HepG2 (cell line): ENCODE data around the gene TAT. TPM values are rescaled to one million over a fixed set of nuclear protein-coding genes. Genes with fewer than 3 reads are reported as not detected.

Experiments
- BHLHE40 ChIP-seq: IDR thresholded peaks from 2 replicates; pipeline ENCODE4 v1.6.1; 2011; ENCODE audit warnings: low read length, improper control_type of control experiment
- FOXO1 ChIP-seq: sonication (generic); formaldehyde crosslinking; IDR thresholded peaks from 2 replicates; pipeline ENCODE4 v1.4.0; 2020; ENCODE audit warnings: missing genetic modification reagents
- GPBP1L1 ChIP-seq: sonication (generic); formaldehyde crosslinking; IDR thresholded peaks from 2 replicates; pipeline ENCODE4 v1.5.0; 2020; ENCODE audit warnings: mild to moderate bottlenecking, missing genetic modification reagents
- JDP2 ChIP-seq: sonication (generic); formaldehyde crosslinking; IDR thresholded peaks from 2 replicates; pipeline ENCODE4 v1.8.1; 2022; ENCODE audit warnings: missing genetic modification reagents, borderline replicate concordance
- RAD51 ChIP-seq: fragments of 450-650 bp; IDR thresholded peaks from 2 replicates; pipeline ENCODE4 v1.6.1; 2016; ENCODE audit warnings: borderline replicate concordance
- RFX3 ChIP-seq: IDR thresholded peaks from 2 replicates; pipeline ENCODE4 v1.6.1; 2016; ENCODE audit warnings: missing biosample characterization, missing genetic modification reagents
- SAFB2 ChIP-seq: sonication (generic); formaldehyde crosslinking; IDR thresholded peaks from 2 replicates; pipeline ENCODE4 v1.5.1; 2020; ENCODE audit warnings: missing genetic modification reagents, low read depth, mild to moderate bottlenecking, borderline replicate concordance
- SRY ChIP-seq: sonication (generic); formaldehyde crosslinking; IDR thresholded peaks from 2 replicates; pipeline ENCODE4 v1.8.0; 2022; ENCODE audit warnings: mild to moderate bottlenecking, missing genetic modification reagents
- ZBTB34 ChIP-seq: sonication (generic); formaldehyde crosslinking; IDR thresholded peaks from 2 replicates; pipeline ENCODE4 v1.8.0; 2022; ENCODE audit warnings: mild to moderate bottlenecking, missing genetic modification reagents
- ZC3H13 ChIP-seq: sonication (generic); formaldehyde crosslinking; IDR thresholded peaks from 2 replicates; pipeline ENCODE4 v1.8.1; 2023; ENCODE audit warnings: mild to moderate bottlenecking, missing genetic modification reagents, moderate library complexity
- ZNF383 ChIP-seq: sonication (generic); formaldehyde crosslinking; IDR thresholded peaks from 2 replicates; pipeline ENCODE4 v1.4.0; 2020; ENCODE audit warnings: missing genetic modification reagents, mild to moderate bottlenecking, borderline replicate concordance
- ZNF839 ChIP-seq: sonication (generic); formaldehyde crosslinking; IDR thresholded peaks from 2 replicates; pipeline ENCODE4 v1.4.0; 2020; ENCODE audit warnings: missing genetic modification reagents, mild to moderate bottlenecking, borderline replicate concordance
- polyA plus RNA-seq, 8 experiments: library from polyadenylated mRNA; depleted of rRNA in 3 of 8; stranded (reverse) in 7 of 8; unstranded in 1 of 8; fragments of >200 nt; fragmentation: Illumina TruSeq in 4 of 8; extraction: Trizol in 4 of 8; gene quantifications; 2 replicates each; pipeline versions ENCODE4 v1.2.1 to v1.2.3, GENCODE V29; 2011 to 2016; ENCODE audit warnings: low read depth in 4 of 8, missing spikeins in 1 of 8, mixed read lengths in 1 of 8; ENCODE audit not compliant: insufficient read depth in 1 of 8
- total RNA-seq, 5 experiments: library from RNA; depleted of rRNA; stranded (reverse); fragments of >200 nt; fragmentation: Illumina TruSeq; extraction: Trizol; gene quantifications; 2 replicates each; pipeline ENCODE4 v1.2.3, GENCODE V29; 2016; ENCODE audit warnings: low read depth in 1 of 5
- TF ChIP-seq, protein P1 (sequence below), 2 experiments: fragments of 450-650 bp in 1 of 2; sonication (generic) in 1 of 2; formaldehyde crosslinking in 1 of 2; IDR thresholded peaks; 2 replicates each; pipeline versions ENCODE4 v1.6.1 to v1.8.0; 2016 to 2022; ENCODE audit warnings: antibody characterized with exemption in 1 of 2, mild to moderate bottlenecking in 1 of 2, missing genetic modification reagents in 1 of 2

TAT gene
- total and polyA plus RNA-seq, 2 of the 13 experiments (the other 11 are each of a cell fraction or from before 2014, with no cell fraction given), result 1.6 to 5.8 TPM

- TF ChIP-seq GPBP1L1 (CRISPR knock-in tag), result no peak
- TF ChIP-seq RAD51, result no peak
- no peak; the same call in 1 of the 2 replicates for TF ChIP-seq FOXO1 (CRISPR knock-in tag)
- TF ChIP-seq ZNF839 (CRISPR knock-in tag), result no peak; the same call in 1 of the 2 replicates
- TF ChIP-seq ZNF383, result no peak
- TF ChIP-seq, protein P1, sequence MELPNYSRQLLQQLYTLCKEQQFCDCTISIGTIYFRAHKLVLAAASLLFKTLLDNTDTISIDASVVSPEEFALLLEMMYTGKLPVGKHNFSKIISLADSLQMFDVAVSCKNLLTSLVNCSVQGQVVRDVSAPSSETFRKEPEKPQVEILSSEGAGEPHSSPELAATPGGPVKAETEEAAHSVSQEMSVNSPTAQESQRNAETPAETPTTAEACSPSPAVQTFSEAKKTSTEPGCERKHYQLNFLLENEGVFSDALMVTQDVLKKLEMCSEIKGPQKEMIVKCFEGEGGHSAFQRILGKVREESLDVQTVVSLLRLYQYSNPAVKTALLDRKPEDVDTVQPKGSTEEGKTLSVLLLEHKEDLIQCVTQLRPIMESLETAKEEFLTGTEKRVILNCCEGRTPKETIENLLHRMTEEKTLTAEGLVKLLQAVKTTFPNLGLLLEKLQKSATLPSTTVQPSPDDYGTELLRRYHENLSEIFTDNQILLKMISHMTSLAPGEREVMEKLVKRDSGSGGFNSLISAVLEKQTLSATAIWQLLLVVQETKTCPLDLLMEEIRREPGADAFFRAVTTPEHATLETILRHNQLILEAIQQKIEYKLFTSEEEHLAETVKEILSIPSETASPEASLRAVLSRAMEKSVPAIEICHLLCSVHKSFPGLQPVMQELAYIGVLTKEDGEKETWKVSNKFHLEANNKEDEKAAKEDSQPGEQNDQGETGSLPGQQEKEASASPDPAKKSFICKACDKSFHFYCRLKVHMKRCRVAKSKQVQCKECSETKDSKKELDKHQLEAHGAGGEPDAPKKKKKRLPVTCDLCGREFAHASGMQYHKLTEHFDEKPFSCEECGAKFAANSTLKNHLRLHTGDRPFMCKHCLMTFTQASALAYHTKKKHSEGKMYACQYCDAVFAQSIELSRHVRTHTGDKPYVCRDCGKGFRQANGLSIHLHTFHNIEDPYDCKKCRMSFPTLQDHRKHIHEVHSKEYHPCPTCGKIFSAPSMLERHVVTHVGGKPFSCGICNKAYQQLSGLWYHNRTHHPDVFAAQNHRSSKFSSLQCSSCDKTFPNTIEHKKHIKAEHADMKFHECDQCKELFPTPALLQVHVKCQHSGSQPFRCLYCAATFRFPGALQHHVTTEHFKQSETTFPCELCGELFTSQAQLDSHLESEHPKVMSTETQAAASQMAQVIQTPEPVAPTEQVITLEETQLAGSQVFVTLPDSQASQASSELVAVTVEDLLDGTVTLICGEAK (IDR thresholded peaks at IDR 0.05), result no peak
- TF ChIP-seq, protein P1 (CRISPR knock-in tag; IDR thresholded peaks at IDR 0.05), result no peak
- TF ChIP-seq JDP2 (CRISPR knock-in tag), result no peak
- no peak for TF ChIP-seq ZC3H13 (CRISPR knock-in tag)
- TF ChIP-seq SAFB2 (CRISPR knock-in tag), result no peak
- TF ChIP-seq SRY (CRISPR knock-in tag), result no peak
- TF ChIP-seq RFX3, result no peak; the same call in 1 of the 2 replicates
- TF ChIP-seq BHLHE40, result 0 out of 2 replicates have a peak, but pooled peaks have one; percentile 31
- no peak for TF ChIP-seq ZBTB34
Observed at GRCh38 chr16:71610936-71611871, 34.3 kb upstream of the TAT start (continued).
